ENCODE measurements around the gene ADAMTSL3. TPM values are rescaled to one million over a fixed set of nuclear protein-coding genes. Genes with fewer than 3 reads are reported as not detected.

The ADAMTSL3 gene
- total RNA-seq, 3 donors from 2014 or later, result not detected

DNA sequence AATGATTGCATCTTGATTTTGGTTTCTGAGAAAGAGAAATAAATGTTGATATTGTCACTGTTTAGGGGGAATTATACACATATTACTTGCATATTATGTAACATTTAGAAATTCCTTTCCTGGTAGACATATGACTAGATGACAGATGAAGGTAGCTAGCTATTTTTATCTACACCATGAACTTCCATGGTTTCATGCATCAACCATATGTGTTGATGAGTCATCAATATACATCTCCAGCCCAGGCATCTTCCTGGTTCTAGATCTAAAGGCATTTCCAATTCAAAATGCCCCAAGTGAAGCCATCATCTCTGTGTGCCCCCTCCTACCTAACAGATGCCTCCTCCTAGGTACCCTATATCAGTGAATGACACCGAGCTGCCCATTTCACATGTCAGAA lies 9.5 kb upstream of the ADAMTSL3 start:
- ATAC-seq, result no peak
- Mint-ChIP-seq H3K4me3 (no peak overlapping the region), H3K36me3 (ENCODE audit: insufficient read depth) (no peaks in the 10 kb centered on the region), H3K27me3 (ENCODE audit: low read depth) (peaks cover 2% of the 10 kb centered on the region), H3K4me1 (ENCODE audit: low read depth) (no peaks in the 10 kb centered on the region), H3K9me3 (peaks cover 13% of the 10 kb centered on the region)
- no peak for DNase-seq

DNA sequence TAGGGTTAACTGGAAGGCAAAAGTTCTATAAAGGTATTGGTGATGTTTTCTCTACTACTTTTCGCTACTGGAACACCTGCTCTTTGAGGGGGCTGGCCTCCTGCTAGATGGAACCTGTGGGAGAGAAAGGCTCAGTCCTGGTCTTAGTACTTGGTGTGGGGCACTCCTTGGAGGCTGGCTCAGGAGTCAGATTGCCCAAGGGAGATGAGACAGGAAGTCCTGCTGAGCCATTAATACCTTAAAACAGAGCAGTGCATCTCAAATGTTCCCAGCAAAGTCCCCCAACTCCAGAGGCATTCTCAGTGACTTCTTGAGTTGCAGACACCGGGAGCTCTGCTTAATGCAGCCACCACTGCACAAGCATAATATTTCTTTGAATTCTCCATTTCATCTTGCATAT lies 3.1 kb upstream of the ADAMTSL3 start:
- H3K4me3 Mint-ChIP-seq, result no peak overlapping the region
- ATAC-seq (no peak), DNase-seq (no peak)
- no peaks in the 10 kb centered on the region for H3K36me3 Mint-ChIP-seq (ENCODE audit: insufficient read depth)
- H3K4me1 Mint-ChIP-seq (ENCODE audit: low read depth), result no peaks in the 10 kb centered on the region
- H3K9me3 Mint-ChIP-seq, result no peaks in the 10 kb centered on the region
- peaks cover 33% of the 10 kb centered on the region for H3K27me3 Mint-ChIP-seq (ENCODE audit: low read depth)

DNA sequence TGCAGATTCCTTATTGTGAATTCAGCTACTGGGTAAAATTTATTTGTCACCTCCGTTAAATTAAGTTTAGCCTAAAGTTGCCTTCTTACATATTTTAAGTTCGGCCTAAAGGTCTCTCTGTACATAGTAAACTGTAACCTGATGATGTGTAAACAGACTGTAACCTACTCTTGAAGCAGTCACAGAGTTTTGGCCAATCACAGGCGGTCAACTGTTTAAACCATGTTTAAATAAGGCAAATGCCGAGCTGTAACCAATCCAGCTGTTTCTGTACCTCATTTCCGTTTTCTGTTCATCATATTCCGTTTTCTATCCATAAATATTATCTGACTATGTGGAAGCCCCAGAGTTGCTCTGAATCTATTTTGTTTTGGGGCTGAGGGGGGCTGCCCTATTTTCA lies 2.4 kb upstream of the ADAMTSL3 start:
- ATAC-seq (no peak), DNase-seq (no peak)
- H3K4me1 Mint-ChIP-seq (ENCODE audit: low read depth), result no peaks in the 10 kb centered on the region
- no peaks in the 10 kb centered on the region for H3K9me3 Mint-ChIP-seq
- no peak overlapping the region for H3K4me3 Mint-ChIP-seq
- peaks cover 36% of the 10 kb centered on the region for H3K27me3 Mint-ChIP-seq (ENCODE audit: low read depth)
- no peaks in the 10 kb centered on the region for H3K36me3 Mint-ChIP-seq (ENCODE audit: insufficient read depth)

DNA sequence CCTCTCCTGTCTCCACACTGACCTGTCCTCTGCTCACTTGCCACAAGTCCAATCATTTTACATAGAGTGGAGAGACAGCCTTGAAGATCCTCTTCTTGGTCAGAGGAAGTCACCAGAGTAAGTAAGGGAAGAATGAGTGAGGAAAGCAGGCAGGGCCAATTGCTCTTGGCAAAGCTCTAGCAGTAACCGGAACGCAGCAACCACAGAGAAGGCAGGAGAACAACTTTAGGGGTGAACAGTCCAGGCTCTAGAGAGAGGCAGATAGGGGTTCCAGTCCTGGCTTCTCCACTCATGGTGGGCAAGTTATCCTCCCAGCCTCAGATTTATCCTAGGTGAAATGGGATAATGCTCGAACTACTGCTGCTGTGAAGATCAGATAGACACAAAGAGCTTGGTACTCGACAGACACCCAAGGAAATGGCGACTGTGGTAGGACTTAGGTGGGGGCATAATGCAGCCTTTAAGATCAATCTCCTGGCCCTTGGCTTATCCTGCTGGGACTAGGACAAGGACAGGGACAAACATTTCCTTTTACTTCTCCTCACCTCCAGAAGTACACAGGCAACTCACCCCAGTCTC lies 1.2 kb upstream of the ADAMTSL3 start:
- no peak for ATAC-seq
- Mint-ChIP-seq H3K4me1 (ENCODE audit: low read depth) (no peaks in the 10 kb centered on the region), H3K36me3 (ENCODE audit: insufficient read depth) (no peaks in the 10 kb centered on the region), H3K4me3 (no peak overlapping the region), H3K27me3 (ENCODE audit: low read depth) (peaks cover 38% of the 10 kb centered on the region), H3K9me3 (no peaks in the 10 kb centered on the region)
- DNase-seq, result no peak

DNA sequence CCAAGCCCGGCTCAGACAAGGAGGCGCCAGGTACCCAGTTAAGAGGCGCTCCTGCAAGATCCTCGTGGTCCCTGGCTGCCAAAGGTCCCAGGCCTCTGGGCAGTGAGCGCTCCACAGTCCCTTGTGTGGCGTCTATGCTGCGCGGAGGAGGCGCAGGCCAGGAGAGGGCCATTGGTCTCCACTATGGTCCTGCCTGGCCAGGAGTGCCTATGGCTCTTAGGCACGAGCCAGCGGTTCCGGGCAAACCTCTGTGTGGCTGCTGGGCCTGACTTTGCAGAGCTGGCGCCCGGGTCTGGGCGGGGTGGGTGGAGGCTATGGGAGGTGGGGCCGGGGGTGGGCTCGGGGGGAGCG lies 660 bp upstream of the ADAMTSL3 start:
- H3K9me3 Mint-ChIP-seq, result no peaks in the 10 kb centered on the region
- no peak overlapping the region for H3K4me3 Mint-ChIP-seq
- H3K36me3 Mint-ChIP-seq (ENCODE audit: insufficient read depth), result no peaks in the 10 kb centered on the region
- H3K4me1 Mint-ChIP-seq (ENCODE audit: low read depth), result no peaks in the 10 kb centered on the region
- ATAC-seq, result no peak
- no peak for DNase-seq
- peaks cover 38% of the 10 kb centered on the region for H3K27me3 Mint-ChIP-seq (ENCODE audit: low read depth)

DNA sequence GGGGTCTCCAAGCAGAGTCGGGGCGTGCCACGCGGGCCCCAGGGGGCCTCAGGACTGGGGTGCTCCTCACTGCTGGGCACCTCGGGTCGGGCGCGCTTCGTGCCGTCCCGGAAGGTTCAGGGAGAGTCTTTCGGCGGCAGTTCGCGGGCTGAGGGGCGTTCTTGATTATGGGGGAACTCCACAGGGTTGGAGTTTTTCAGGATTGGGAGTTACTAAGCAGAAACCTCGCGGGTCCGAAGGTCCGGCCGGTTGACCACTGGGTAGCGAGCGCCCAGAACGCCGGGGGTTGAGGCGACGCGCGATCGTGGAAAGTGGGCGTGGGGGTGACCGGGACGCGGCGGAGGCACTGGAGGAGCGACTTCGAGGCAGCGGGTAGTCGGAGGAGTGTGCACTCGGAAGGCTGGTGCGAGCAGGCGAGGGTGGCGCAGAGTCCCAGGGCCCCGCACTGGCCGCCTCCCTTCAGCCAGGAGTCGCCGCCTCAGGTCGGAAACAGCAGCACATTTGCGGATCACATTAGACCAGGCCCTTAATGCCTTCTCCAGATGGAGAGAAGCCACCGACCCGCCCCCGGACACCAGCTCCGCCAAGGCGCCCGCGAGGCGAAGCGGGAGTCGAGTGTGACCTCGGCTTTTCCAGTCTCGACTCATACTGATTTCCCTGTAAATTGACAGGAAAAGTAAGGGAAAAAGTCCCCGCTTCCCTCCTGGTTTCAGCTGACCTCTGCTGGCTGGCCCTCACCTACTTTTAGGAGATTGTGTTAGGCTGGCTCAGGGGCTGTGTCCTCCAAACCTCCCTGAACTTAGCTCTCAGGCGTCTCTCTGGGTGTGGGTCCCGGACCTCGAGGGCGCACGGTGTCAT lies 685 bp downstream of the ADAMTSL3 start:
- Mint-ChIP-seq H3K4me3 (no peak overlapping the region), H3K4me1 (ENCODE audit: low read depth) (no peaks in the 10 kb centered on the region), H3K36me3 (ENCODE audit: insufficient read depth) (no peaks in the 10 kb centered on the region), H3K9me3 (no peaks in the 10 kb centered on the region), H3K27me3 (ENCODE audit: low read depth) (peaks cover 36% of the 10 kb centered on the region)
- ATAC-seq (no peak), DNase-seq (no peak)

DNA sequence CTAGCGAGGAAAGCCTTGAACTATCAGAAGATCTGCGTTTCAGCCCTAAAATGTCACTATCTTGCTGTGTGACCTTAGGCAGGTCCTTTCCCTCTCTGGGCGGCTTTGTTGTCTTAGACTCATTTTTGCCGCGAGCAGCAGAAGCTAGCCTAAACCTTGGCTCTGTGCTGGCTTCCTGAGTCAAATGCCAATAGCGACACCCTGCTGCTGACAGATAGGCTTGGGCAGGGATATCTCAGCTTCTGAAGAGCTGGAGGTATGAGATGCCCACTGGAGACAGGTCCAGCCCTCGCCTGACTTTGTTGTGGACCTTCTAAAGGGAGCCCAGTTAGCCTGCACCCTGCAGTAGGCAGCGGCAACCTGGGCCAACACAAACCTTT lies 1.3 kb downstream of the ADAMTSL3 start:
- H3K4me1 Mint-ChIP-seq (ENCODE audit: low read depth), result no peaks in the 10 kb centered on the region
- H3K36me3 Mint-ChIP-seq (ENCODE audit: insufficient read depth), result no peaks in the 10 kb centered on the region
- ATAC-seq, result no peak
- DNase-seq, result no peak
- peaks cover 36% of the 10 kb centered on the region for H3K27me3 Mint-ChIP-seq (ENCODE audit: low read depth)
- no peaks in the 10 kb centered on the region for H3K9me3 Mint-ChIP-seq
- no peak overlapping the region for H3K4me3 Mint-ChIP-seq

DNA sequence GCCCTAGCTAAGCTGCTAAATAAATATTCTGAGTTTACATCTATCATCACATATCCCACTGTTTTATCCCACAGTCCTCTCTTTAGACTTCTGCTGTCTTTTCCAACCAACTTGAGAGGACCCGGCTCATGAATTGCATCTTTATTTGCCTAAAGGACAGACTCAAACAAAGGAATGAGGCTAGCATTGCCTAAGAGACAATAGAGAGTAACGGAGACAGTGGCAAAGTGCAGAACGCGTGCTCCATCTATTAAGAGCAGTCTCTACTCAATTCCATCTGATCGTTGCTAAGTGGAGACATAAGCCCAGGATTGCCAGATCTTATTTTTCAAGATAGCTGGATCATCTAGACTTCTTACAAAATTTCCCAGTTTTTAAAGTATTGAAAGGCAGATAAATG lies 2.3 kb downstream of the ADAMTSL3 start:
- no peak for DNase-seq
- Mint-ChIP-seq H3K36me3 (ENCODE audit: insufficient read depth) (no peaks in the 10 kb centered on the region), H3K9me3 (no peaks in the 10 kb centered on the region), H3K4me1 (ENCODE audit: low read depth) (no peaks in the 10 kb centered on the region), H3K27me3 (ENCODE audit: low read depth) (peaks cover 36% of the 10 kb centered on the region), H3K4me3 (no peak overlapping the region)
- ATAC-seq, result no peak

DNA sequence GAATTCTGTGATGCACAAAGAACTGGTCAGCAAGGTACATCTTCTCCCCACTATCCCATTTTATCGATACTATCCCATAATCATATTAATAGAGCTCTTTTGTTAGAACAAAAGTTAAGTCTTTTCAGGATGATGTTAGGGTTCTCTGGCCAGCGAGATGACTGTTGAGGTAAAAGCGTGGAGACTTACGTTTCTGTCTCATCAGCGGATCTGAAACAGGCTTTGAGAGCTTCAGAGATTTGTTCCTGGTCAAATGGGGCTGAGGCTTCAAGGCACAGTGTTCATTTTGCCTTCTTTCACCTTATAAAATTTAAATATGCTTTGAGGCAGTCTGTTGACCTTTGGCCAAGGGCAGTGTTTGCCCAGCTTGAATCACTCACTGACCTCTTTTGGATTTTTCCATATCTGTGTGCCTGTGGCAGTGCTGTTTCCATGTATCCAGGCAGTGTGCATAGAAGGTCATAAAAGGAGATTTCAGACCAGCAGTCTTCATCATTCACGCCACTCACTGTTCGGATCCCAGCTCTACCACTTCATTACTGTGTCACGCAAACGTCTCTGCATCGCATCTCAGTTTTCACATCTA lies 3.1 kb downstream of the ADAMTSL3 start:
- peaks cover 32% of the 10 kb centered on the region for H3K27me3 Mint-ChIP-seq (ENCODE audit: low read depth)
- no peaks in the 10 kb centered on the region for H3K36me3 Mint-ChIP-seq (ENCODE audit: insufficient read depth)
- DNase-seq (no peak), ATAC-seq (no peak)
- no peaks in the 10 kb centered on the region for H3K4me1 Mint-ChIP-seq (ENCODE audit: low read depth)
- H3K4me3 Mint-ChIP-seq, result no peak overlapping the region
- H3K9me3 Mint-ChIP-seq, result no peaks in the 10 kb centered on the region

DNA sequence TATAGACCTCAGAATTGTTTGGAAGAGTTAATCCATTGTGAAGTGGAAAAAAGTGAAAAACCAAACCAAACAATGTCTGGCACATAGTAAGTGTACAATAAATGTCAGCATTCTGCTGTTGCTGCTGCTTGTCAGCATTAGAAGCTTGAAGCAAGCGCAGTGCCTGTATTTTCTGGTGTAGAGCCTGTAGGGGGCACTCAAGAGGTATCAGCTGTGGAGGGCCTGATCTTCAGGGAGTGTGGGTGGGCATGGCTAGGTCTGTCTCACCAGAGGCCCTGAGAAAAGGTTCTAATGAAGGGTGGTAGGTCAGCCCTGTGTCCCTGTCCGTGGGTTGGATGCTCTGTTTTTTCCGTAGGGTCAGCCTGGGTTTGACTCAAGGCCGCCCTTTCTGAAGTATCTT lies 3.6 kb downstream of the ADAMTSL3 start:
- Mint-ChIP-seq H3K4me1 (ENCODE audit: low read depth) (no peaks in the 10 kb centered on the region), H3K27me3 (ENCODE audit: low read depth) (peaks cover 28% of the 10 kb centered on the region), H3K4me3 (no peak overlapping the region), H3K36me3 (ENCODE audit: insufficient read depth) (no peaks in the 10 kb centered on the region), H3K9me3 (no peaks in the 10 kb centered on the region)
- DNase-seq (no peak), ATAC-seq (no peak)

DNA sequence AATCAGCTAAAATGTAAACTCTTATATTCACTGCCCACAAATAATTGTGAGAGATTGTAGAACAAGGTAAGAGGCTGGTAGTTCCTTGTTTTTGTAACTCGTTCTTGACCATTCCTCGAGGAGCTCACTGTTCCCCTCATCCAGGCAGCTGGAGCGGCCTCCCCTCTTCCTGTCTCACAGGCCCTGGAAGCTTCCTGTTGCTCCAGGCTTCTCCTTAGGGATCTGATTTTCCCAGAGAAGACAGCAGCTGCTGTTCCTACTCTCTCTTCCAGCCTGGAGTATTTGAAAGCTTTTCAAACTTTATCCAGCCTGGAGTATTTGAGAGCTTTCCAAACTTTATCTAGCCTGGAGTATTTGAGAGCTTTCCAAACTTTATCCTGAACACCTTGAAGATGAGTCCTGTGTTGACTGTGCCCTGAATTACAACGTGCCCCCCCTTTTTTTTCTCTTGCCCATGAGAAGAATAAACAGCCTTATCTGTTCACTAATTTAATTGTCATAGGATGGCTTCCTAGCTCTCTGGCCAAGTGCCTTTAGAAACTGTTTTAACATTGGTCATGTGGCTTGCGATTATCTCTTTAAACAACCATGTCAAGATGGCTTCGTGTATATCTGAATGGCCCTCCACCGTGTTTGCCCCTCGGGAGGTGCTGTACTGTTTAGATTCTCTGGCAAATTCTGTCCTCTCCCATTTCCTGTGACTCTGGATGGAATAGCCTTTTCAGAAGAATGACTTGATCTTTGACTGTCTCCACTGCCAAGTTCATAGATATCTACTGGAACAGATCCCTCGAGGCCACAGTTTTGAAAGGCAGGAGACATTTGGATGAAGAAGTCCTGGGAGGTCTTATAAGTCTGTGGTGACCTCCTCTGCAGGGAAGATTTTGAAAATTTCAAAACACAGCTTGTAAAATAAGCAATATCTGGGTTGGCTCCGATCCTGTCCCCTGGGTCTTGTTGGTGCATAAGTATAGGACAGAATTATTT lies 4.8 kb downstream of the ADAMTSL3 start:
- no peak for ATAC-seq
- Mint-ChIP-seq H3K4me1 (ENCODE audit: low read depth) (no peaks in the 10 kb centered on the region), H3K27me3 (ENCODE audit: low read depth) (peaks cover 20% of the 10 kb centered on the region), H3K9me3 (peaks cover 4% of the 10 kb centered on the region), H3K4me3 (no peak overlapping the region), H3K36me3 (ENCODE audit: insufficient read depth) (no peaks in the 10 kb centered on the region)
- no peak for DNase-seq

DNA sequence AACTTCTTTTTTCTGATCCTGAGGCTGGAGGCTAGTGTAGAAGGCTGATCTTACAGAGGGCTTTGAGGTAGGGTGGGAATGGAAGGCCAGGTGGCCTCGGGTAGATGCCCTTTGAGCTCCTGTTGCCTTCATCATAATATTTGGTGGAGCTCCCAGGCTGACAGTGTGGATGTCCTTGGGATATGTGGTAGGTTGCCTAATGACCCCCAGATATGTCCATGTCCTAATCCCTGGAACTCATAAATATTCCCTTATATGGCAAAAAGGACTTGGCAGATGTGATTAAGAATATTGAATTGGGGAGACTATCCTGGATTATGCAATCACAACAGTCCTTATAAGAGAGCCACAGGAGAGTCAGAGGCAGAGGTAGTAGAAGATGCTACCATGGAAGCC lies 5.5 kb downstream of the ADAMTSL3 start:
- Mint-ChIP-seq H3K4me3 (no peak overlapping the region), H3K9me3 (peaks cover 4% of the 10 kb centered on the region), H3K36me3 (ENCODE audit: insufficient read depth) (no peaks in the 10 kb centered on the region), H3K27me3 (ENCODE audit: low read depth) (peaks cover 20% of the 10 kb centered on the region), H3K4me1 (ENCODE audit: low read depth) (no peaks in the 10 kb centered on the region)
- no peak for DNase-seq
- ATAC-seq, result no peak

DNA sequence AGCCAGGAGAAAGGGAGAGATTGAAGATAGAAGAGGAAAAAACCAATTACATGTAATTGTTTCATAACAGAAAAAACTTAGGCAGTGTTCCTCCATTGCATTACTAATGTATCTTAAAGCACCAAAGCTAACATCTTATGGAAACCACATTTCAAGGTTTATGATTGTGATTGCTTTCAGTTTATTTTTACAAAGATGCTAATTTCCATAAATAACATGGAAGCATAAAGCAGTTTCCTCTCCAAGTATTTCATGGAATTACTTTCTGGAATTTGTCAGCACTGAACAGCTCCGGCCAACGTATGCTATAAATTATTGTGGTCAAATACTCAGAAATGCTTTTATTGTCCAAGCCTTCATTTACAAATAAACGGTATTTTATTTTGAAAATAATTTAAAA lies 11.6 kb downstream of the ADAMTSL3 start:
- DNase-seq, result no peak
- Mint-ChIP-seq H3K27me3 (ENCODE audit: low read depth) (peaks cover 2% of the 10 kb centered on the region), H3K36me3 (ENCODE audit: insufficient read depth) (no peaks in the 10 kb centered on the region), H3K4me3 (no peak overlapping the region), H3K4me1 (ENCODE audit: low read depth) (no peaks in the 10 kb centered on the region), H3K9me3 (peaks cover 4% of the 10 kb centered on the region)
- no peak for ATAC-seq

DNA sequence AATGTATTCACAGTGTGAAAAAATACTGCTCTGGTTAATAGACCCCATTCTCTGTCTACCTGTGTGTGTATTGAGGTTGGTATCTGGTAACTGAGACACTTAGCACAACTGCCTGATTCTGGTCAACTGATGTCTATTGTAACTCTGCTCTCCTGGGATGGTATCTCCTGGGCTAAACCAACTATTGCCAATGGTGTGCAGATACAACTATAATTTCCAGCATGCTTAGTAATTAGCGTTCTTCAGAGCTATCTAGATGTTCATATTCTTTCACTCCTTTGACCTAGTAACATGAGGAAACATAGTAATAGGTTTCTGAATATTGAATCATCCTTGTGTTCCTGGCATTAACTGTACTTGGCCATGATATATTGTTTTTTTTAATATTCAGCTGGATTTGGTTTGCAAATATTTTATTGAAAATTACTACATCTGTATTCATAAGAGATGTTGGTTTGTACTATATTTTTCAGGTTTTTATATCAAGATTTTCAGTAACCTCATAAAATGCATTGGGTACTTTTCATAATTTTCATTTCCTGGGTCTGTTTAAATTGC lies 16.8 kb downstream of the ADAMTSL3 start:
- Mint-ChIP-seq H3K9me3 (peaks cover 6% of the 10 kb centered on the region), H3K36me3 (ENCODE audit: insufficient read depth) (no peaks in the 10 kb centered on the region), H3K4me1 (ENCODE audit: low read depth) (no peaks in the 10 kb centered on the region), H3K27me3 (ENCODE audit: low read depth) (no peaks in the 10 kb centered on the region), H3K4me3 (no peak overlapping the region)
- DNase-seq (no peak), ATAC-seq (no peak)

Measured in activated T-cell treated with anti-CD3 and anti-CD28 coated beads, Interleukin-2, amount 50 U/mL, for 4 hours (primary cell).